Right lobe of liver (tissue), 4 donors: ENCODE data around the gene FLCN.

ENCODE experiments used
- CTCF ChIP-seq, 4 donors: fragments of 200-600 bp in 3 of 4; fragments of 450-650 bp in 1 of 4; IDR thresholded peaks; one replicate each; pipeline versions ENCODE4 v1.5.1 to v1.8.0; 2016 to 2022; ENCODE audit warnings: antibody characterized with exemption in 4 of 4, mild to moderate bottlenecking in 2 of 4
- POLR2A ChIP-seq: fragments of 450-650 bp; IDR thresholded peaks from one replicate; pipeline ENCODE4 v1.6.1; 2017; ENCODE audit warnings: antibody characterized with exemption, mild to moderate bottlenecking
- donor health status: DM: no; HTN: no; CAD: no.
- donor health status: DM: no; HTN: no; CAD: no.
- donor health status: DM: no; HTN: yes; CAD: no.

GRCh38 chr17:17231621-17232302 is 5.2 kb downstream of the FLCN start:
- TF ChIP-seq CTCF (IDR thresholded peaks at IDR 0.05) = no peak
- no peak for TF ChIP-seq POLR2A
